ENCODE data around the gene BCAS3. TPM values are rescaled to one million over a fixed set of nuclear protein-coding genes. Genes with fewer than 3 reads are reported as not detected.
"Not testable (repeated sequence)": the region's sequence is repeated elsewhere in the genome, so short reads cannot be mapped to it uniquely, and the experiment has no call there.

The BCAS3 gene
- total RNA-seq, 1 donor from 2014 or later = 15.6 TPM

DNA sequence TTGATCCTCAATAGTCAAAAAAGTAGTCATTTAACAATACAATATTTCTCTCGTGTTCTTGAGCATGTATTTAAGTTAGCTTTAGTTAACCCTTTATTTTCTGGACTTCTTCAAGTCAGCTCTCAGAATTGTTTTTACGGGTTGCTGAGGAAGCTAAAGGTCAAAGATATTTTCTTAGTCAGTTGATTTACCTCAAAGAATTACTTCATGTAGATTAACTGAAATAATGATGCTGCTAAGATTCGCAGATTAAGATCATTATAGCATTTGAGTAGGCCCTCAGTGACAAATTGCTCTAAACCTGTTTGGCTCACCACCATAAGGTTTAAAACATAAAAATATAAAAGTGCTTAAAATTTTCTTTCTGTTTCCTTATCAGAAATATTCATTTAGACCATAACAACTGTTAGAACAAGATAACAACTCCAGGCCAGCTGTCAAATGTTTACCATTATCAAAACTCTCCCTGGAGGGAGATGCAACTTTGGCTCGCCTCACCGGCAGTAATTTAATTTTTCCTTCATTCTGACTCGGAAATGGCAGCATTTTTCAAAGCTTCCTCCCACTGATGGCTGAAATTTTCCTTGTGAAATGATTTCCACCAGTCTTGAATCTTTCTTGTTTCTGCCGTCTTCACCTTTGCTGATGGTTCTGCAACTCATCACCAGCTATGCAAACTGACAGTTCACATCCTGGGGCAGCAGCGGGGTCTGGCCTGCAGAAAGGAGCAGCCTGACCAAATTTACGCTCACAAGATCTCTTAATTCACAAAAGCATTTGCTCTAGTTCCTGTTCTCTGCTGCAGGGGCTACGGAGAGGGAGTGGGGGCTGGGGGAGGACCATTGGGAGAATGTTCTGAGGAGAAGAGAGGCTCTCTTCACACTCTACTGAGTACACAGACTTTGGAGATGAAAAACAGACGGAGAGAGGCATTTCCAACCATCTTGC lies 467.2 kb downstream of the BCAS3 start:
- intact Hi-C loops (cut with DNase I) = no loop called here
- ATAC-seq (ENCODE audit: poor library complexity) (no peak), DNase-seq (no peak)

GRCh38 chr17:61146833-61147232 lies 469.2 kb downstream of the BCAS3 start:
- DNase-seq; intact Hi-C loops (cut with DNase I); ATAC-seq (ENCODE audit: poor library complexity): not testable (repeated sequence)

DNA sequence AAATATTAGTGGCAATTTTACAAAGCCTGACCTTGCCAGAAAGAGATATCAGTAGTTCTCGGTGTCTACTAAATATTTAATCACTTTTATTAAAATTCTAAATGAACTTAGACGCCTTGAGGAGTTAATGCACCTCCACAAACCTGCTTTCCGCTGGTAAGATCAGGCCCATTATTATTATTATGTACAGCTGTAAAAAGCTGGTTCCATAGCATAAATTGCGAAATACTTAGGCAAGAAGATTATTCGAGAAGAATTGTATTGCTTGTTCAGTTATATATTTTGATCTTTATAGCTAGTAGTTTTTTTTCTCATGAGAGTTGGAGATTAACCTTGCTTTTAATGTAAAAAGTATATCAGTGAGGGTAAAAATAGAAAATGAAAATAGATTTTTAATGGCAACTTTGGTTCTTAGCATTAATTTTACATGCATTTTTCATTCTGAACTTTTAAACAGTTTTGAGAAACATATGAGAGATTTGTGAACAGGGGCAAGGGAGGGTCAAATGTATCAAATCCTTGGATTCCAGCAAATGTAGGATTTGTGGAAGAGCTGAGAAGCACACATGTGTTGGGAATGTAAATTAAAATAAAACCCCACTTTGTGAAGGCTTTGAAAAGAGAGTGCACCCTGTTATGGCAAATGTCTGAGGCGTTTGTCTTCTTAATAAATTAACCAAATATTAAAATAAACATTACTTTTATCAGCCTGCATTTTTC lies 471.6 kb downstream of the BCAS3 start:
- intact Hi-C loops (cut with DNase I) = no loop called here
- ATAC-seq (ENCODE audit: poor library complexity) (no peak), DNase-seq (no peak)

DNA sequence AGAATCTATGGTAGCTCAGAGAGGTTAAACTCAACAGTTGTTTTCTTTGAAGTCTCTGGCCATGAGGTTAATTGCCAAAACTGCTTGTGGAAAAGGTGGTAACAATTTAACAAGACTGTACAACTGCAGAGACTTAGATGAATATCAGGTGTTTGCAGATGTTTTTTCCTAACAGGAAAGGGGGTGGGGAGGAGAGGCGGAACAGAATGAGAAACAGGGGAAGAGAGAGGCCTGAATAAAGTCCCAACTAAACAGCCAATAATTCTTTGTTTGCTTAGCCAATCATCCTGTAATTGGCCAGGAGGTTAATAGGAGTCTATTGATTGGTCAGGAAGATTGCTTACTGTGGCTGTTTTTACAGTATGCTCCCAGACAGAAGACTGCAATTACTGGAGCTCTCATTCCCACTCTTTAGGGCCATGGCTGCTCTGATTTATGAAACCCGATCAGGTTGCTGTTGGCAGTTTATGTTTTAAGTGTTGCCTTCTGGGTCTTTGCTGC lies 472.3 kb downstream of the BCAS3 start:
- DNase-seq (no peak), ATAC-seq (ENCODE audit: poor library complexity) (no peak)
- intact Hi-C loops (cut with DNase I) = no loop called here

DNA sequence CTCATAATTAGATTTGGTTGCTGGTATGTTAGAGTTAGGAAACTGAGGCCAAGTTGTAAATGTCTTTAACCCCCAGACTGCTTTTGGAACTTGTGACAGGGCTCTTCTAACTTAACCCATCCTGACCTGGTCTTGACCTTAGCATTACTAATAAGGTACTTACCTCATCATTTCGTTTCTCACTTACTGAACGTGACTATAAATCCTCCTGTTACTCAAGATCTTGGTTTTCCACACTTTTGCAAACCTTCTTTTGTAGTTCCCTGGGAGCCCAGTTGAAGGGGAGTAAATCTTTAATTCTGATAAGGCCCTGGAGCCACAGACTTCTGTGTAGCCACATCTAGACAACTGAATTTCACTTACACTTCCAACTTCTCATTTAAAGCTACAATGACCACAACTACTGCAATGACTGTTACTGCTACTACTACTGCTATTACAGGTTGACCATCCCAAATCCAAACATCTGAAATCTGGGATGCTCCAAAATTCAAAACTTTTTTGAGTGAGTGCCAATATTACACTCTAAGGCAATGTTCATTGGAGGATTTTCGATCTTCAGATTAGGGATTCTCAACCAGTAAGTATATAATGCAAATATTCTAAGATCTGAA lies 473.1 kb downstream of the BCAS3 start:
- DNase-seq = no peak
- intact Hi-C loops (cut with DNase I) = no loop called here
- no peak for ATAC-seq (ENCODE audit: poor library complexity)

DNA sequence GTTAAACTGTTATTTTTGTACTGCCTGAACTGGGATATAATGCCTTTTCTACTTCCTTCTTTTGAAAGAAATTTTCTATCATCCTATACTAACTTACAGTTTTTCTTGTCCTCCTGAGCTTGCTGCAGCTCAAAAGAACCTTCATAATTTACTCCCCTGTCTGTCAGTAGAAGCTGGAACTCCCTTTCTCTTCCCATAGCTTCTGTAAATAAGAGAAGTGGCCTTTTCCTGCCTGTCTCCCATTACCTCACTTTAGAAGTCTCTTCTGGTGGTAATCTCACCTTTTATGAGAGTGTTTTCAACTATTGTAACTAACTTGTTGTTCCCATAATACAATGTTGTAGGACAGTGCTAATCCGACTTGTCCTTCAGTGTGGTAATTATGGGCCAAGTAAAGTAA lies 475.2 kb downstream of the BCAS3 start:
- DNase-seq (no peak), ATAC-seq (ENCODE audit: poor library complexity) (no peak)
- intact Hi-C loops (cut with DNase I) = no loop called here

GRCh38 chr17:61155590-61156237 lies 478.1 kb downstream of the BCAS3 start:
- DNase-seq (no peak), ATAC-seq (ENCODE audit: poor library complexity) (no peak)
- intact Hi-C loops (cut with DNase I) = no loop called here

DNA sequence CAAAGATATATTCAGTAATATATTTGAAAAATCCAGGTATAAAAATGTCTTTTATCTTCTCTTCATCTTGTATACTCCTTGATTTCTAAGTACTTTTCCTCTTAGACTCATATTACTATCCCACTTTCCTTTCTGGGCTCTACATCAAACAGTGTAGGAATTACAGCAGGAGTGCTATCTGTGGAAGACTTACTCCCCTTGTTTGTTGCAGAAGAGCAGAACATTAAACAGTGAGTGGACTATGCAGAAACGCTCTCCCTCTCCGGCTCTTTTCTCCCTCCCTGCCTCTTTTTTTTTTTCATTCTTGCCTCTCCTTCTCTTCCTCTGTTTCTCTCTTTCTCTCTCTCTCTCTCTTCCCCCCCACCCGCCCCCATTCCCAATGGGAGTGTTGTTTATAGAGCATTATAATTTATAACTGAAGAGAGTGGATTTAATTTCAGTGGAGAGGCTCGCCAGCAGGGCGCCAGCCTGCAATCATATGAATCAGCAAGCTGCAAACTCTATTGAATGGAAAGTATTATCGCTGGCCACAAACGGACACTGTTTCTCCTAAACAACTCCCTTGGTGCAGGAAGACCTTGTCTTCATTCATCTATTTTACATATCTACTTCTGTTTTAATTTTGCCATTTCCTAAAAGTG lies 479.7 kb downstream of the BCAS3 start:
- intact Hi-C loops (cut with DNase I) = no loop called here
- ATAC-seq (ENCODE audit: poor library complexity) (no peak), DNase-seq (no peak)

- intact Hi-C loops (cut with DNase I) = no loop called here
- ATAC-seq (ENCODE audit: poor library complexity) = no peak
- DNase-seq = no peak
These were observed 480.7 kb downstream of the BCAS3 start for GRCh38 chr17:61158376-61158775.

DNA sequence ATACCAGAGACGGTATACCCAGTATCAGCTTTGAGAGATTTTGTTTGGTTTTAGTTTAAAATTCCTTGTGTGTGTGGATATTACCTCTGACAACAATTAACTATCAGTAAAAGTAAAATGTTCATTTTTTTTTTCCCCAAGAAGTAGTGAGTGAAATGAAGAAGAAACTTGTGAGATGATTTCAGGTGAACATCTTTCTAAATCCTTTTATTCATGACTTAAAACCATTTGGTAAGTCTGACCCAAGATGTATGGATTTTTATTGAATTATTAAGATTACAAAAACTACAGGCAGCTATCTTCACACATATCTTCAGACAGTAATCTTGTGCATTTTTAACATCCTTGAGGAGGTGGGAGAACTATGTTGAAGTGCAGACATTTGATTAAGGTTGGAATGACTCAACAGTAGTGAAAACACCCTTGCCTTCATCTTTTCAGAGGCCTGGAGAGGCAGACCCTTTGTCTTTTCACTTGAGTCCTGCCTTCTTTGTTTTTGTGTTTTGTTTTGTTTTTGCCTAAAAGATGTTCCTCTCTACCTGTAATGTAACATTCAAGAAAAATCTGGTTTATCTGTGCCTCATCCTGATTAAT lies 481.7 kb downstream of the BCAS3 start:
- no peak for DNase-seq
- no peak for ATAC-seq (ENCODE audit: poor library complexity)
- intact Hi-C loops (cut with DNase I) = no loop called here

DNA sequence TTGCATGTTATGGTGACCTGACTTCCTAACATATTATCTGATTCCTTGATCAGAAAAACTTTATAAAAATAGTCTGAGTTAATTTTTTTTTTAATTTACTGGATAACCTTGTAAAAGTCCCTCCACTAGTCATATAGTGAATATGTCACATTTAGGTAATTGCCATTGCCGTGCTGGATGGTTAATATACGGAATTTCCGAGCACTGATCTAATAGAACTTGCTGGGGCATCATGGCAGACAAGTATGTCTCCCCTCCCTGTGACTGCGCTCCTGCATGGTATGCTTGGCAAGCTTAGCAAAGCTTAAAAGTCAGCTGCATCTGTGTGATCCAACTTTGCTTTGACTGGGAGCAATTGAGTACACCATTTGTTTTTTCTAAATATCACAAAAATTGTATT lies 482.6 kb downstream of the BCAS3 start:
- DNase-seq (no peak), ATAC-seq (ENCODE audit: poor library complexity) (no peak)
- intact Hi-C loops (cut with DNase I) = no loop called here

DNA sequence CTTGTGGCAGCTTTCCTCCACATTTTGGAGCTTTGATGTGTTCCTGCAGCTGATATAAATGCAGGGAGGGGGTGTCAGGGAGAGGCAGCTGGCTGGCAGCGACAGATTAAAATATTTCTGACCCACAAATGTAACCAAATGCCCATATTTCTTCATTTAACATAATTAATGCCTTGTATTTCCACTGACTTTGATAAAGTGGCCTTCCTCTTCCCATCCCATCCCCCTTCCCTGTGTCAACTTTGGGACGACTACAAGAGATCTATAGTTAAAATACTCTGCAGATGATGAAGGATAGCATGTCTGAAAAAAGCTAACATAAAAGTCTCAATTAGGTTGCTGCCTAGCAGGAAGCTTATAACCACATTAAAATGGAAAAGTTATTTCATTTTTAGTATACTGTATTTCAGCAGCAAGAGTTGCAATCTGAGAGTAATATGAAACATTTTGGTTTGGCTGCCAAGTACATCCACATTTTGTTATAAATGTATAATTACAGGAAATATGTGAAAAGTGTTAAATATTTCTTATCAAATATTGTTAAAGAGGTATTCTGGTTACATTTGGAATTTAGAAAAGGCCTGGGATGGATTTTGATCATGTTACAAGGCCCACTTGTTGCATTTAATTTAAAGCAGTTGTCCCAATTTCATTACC lies 483.3 kb downstream of the BCAS3 start:
- intact Hi-C loops (cut with DNase I) = no loop called here
- no peak for ATAC-seq (ENCODE audit: poor library complexity)
- DNase-seq = no peak

GRCh38 chr17:61161615-61162134 lies 484.0 kb downstream of the BCAS3 start:
- ATAC-seq (ENCODE audit: poor library complexity) (no peak), DNase-seq (no peak)
- intact Hi-C loops (cut with DNase I) = no loop called here

DNA sequence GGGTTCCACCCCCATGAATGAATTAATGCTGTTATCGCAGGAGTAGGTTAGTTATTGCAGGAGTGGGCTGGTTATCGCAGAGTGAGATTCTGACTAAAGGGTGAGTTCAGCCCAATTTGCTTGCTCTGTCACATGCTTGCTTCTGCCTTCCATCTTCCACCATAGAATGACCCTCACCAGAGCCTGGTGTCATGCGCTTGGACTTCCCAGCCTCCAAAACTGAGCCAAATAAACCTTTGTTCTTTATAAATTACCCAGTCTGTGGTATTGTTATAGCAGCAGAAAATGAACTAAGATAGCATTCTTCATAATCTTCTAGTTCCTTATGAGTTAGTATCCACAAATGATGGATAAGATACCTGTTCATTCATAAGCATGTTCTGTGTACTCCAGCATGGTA lies 486.9 kb downstream of the BCAS3 start:
- intact Hi-C loops (cut with DNase I) = no loop called here
- no peak for DNase-seq
- ATAC-seq (ENCODE audit: poor library complexity) = no peak

DNA sequence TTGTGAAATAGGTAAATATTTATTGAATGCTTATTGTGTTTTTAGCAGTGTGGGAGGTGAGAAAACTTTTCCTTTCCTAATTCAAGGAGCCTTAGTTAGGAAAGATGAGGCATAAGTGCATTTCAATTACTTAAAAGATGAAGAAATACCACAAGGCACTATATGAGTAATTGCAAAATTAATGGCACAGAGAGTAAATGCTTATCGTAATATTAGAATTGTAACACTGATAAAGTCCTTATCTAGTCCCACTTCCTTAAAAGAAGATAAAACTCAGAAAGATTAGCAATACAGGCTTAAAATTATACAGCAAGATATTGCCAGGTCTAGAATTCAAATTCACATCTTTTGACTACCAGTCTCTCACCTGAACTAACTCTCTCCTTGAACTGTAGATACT lies 489.4 kb downstream of the BCAS3 start:
- intact Hi-C loops (cut with DNase I) = no loop called here
- ATAC-seq (ENCODE audit: poor library complexity) (no peak), DNase-seq (no peak)

GRCh38 chr17:61168506-61168905 lies 490.9 kb downstream of the BCAS3 start:
- DNase-seq (no peak), ATAC-seq (ENCODE audit: poor library complexity) (no peak)
- intact Hi-C loops (cut with DNase I) = no loop called here

DNA sequence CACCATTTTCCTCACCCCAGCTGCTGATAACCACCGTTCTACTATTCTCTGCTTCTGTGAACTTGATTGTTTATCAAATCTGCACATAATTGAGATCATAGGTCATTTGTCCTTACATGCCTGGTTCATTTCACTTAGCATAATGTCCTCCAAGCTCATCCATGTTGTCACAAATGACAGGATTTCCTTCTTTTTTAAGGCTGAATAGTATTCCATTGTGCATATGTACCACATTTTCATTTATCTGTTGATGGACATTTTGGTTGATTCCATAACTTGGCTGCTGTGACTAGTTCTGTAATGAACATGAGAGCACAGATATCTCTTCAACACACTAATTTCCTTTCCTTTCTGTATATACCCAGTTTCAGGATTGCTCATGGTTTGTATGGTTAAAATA lies 496.7 kb downstream of the BCAS3 start:
- ATAC-seq (ENCODE audit: poor library complexity) = no peak

More for the DNA sequence above, 496.7 kb downstream of the BCAS3 start:
- intact Hi-C loops (cut with DNase I) = no loop called here
- DNase-seq = no peak
